ACC112 (cell line): ENCODE data around the gene MCAT.
"Not testable (repeated sequence)": the region's sequence is repeated elsewhere in the genome, so short reads cannot be mapped to it uniquely, and the experiment has no call there.

Source experiments
- H2AFZ ChIP-seq: fragments of 200-600 bp; sonication (generic); one replicate; pipeline ENCODE4 v1.6.0; 2017; ENCODE audit warnings: antibody characterized with exemption, low read length; ENCODE audit not compliant: unreplicated experiment
- H3K27ac ChIP-seq: fragments of 200-600 bp; sonication (generic); 2 replicates; pipeline ENCODE4 v1.5.1; 2014; ENCODE audit warnings: low read depth, mild to moderate bottlenecking, antibody characterized with exemption, low read length, moderate library complexity
- H3K27me3 ChIP-seq: fragments of 200-600 bp; sonication (generic); 2 replicates; pipeline ENCODE4 v1.6.1; 2014; ENCODE audit warnings: mild to moderate bottlenecking, antibody characterized with exemption, low read length, moderate library complexity, mixed read lengths; ENCODE audit not compliant: insufficient read depth
- H3K36me3 ChIP-seq: fragments of 200-600 bp; sonication (generic); 2 replicates; pipeline ENCODE4 v1.6.1; 2016; ENCODE audit warnings: mild to moderate bottlenecking, antibody characterized with exemption, low read length, moderate library complexity, mixed read lengths; ENCODE audit not compliant: insufficient read depth
- H3K4me1 ChIP-seq: fragments of 200-600 bp; sonication (generic); one replicate; pipeline ENCODE4 v1.6.1; 2016; ENCODE audit warnings: low read length, mixed read lengths; ENCODE audit not compliant: insufficient read depth, unreplicated experiment, control insufficient read depth
- H3K4me3 ChIP-seq: fragments of 200-600 bp; sonication (generic); 2 replicates; pipeline ENCODE4 v1.5.1; 2014; ENCODE audit warnings: mild to moderate bottlenecking, low read depth, low read length
- H3K79me2 ChIP-seq: fragments of 200-600 bp; sonication (generic); one replicate; pipeline ENCODE4 v1.6.0; 2016; ENCODE audit warnings: low read length; ENCODE audit not compliant: control insufficient read depth, unreplicated experiment, insufficient read depth

MCAT gene

DNA sequence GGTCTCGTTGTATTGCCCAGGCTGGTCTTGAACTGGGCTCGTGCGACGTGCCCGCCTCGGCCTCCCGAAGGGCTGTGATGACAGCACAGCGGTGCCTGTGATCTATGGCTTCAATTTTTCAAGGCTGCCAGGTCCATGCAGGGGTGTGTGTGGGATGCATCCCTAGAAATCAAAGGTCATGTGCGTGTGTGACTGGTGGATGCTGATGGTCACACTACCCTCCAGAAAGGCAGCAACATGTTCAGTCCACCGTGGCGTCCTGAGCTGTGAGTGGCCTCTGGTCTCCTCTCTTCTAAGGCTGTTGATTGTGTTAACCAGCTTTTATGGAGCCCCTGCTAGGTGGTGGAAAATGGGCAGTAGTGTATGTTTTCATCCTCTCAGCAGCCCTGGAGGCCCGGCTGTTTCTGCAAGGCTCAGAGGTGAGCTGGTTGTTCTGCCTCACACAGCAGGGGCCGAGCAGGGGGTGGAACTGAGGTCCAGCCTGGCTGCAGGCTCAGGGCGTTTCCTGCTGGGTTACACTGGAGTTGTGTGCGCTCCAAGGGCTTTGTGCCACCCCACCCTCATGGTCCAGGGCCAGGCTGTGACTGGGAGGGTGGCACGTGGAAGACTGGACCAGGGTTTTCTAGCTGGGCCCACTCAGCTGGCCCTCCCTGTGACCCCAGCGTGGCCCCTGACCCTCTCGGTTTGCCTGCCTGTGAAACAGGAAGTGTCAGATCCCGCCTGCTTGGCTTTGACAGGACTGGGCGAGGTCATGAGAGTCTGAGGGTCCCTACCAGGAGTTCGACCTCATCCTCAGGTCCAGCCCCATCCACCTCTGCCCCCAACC, 25.0 kb downstream of the MCAT start:
- Histone ChIP-seq H3K36me3 (no peaks in the 10 kb centered on the region), H3K27me3 (no peaks in the 10 kb centered on the region), H3K4me1 (no peaks in the 10 kb centered on the region), H2AFZ (no peak overlapping the region), H3K79me2 (no peaks in the 10 kb centered on the region), H3K4me3 (no peak overlapping the region), H3K27ac (no peak overlapping the region)

DNA sequence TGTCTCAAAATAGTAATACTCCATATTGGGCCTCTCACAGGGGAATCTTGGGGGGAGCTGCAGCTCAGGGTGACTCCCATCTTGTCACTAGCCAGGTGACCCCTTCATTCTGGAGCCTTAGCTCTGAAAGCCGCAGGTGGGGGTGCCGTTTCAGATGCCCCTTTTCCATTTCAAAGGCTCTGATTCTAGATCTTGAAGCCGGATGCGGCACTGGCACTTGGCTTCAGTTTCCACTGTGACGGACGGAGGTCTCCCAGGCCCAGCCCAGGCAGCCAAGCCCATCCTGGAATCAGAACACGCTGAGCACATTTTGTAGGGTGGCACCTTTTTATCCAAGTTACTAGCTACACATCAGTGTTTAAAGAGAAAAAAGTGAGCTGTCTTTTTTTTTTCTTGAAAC, 26.3 kb downstream of the MCAT start:
- no peak overlapping the region for H3K27ac ChIP-seq
- no peaks in the 10 kb centered on the region for H3K4me1 ChIP-seq
- peaks cover 2% of the 10 kb centered on the region for H3K27me3 ChIP-seq
- no peak overlapping the region for H2AFZ ChIP-seq
- H3K36me3 ChIP-seq: no peaks in the 10 kb centered on the region
- H3K4me3 ChIP-seq: no peak overlapping the region
- H3K79me2 ChIP-seq: no peaks in the 10 kb centered on the region

GRCh38 chr22:43114958-43115357, 28.2 kb downstream of the MCAT start:
- Histone ChIP-seq H3K4me3 (no peak overlapping the region), H2AFZ (no peak overlapping the region), H3K4me1 (no peaks in the 10 kb centered on the region), H3K27me3 (peaks cover 20% of the 10 kb centered on the region), H3K27ac (no peak overlapping the region), H3K36me3 (no peaks in the 10 kb centered on the region), H3K79me2 (no peaks in the 10 kb centered on the region)

GRCh38 chr22:43113526-43114251, 29.5 kb downstream of the MCAT start:
- H2AFZ ChIP-seq: no peak overlapping the region

DNA sequence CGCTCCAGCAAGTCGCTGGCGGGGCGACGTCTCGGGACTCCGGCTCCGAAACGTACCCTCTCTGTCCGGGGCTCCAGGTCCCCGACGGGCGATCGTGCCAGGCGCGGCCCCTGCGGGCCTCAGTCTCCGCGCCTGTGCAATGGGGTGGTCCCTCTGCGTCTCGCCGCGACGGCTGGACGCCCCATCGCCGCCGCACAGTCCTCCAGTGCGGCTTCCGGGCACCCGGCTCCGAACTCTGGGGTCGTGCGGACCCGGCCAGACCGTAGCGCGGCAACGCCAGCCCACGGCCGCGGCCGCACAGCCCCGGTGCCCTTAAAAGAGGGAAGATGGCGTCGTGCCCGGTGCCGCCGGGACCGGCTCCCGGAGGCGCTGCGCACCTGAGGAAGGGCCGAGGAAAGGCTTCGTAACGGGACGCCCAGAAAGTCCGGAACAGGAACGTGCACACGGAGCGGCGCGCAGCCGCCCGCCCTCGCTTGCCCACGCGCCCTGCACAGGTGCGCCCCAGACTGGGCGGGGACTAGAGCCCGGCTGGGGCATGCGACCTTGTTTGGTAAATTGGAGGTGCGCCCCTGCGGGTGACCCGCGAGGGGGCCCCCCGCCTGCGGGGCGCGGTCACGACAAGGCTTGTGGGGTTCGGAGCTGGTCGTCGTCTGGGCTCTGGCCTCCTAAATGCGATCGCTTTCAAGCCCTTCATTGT, 32.1 kb downstream of the MCAT start:
- no peaks in the 10 kb centered on the region for H3K36me3 ChIP-seq
- no peaks in the 10 kb centered on the region for H3K4me1 ChIP-seq
- peak overlapping the region; percentile 67 for H3K4me3 ChIP-seq
- peaks cover 31% of the 10 kb centered on the region for H3K27me3 ChIP-seq
- no peak overlapping the region for H2AFZ ChIP-seq
- no peaks in the 10 kb centered on the region for H3K79me2 ChIP-seq
- H3K27ac ChIP-seq: no peak overlapping the region

More at GRCh38 chr22:43113526-43114251, 29.5 kb downstream of the MCAT start:
- Histone ChIP-seq H3K27ac (no peak overlapping the region), H3K36me3 (no peaks in the 10 kb centered on the region), H3K79me2 (no peaks in the 10 kb centered on the region), H3K4me1 (no peaks in the 10 kb centered on the region), H3K27me3 (peaks cover 31% of the 10 kb centered on the region), H3K4me3 (no peak overlapping the region)

DNA sequence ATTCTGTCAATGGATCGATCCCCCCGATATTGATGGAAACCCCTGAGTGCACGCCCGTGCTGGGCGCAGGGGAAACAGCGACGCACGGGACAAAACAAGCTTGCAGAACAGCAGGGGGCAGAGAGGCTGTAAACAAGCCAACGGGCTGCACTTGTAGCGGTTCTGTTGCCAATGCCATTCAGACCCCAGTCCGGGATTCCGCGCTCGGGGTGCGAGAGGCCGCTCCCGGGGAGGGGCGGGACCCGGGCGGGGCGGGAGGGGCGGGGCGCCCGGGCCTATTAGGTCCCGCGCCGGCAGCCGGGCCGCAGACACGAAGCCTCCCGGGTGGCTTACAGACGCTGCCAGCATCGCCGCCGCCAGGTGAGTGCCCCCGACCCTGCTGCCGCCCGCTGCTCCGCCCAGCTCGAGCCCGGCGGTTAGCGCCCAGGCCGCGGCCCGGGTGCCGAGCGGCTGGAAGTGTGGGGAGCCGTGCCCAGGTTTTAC, 32.7 kb downstream of the MCAT start, which contains the start of gene BIK:
BIK (plus strand) TSS at position 307 of the 483 bp plus-strand sequence. CDS start 13,273 bp downstream, outside the sequence.
- Histone ChIP-seq H3K4me1 (no peaks in the 10 kb centered on the region), H3K4me3 (peak within 1 kb of the TSS; percentile 67), H3K36me3 (no peaks in the 10 kb centered on the region), H2AFZ (no peak within 1 kb of the TSS), H3K79me2 (no peaks in the 10 kb centered on the region), H3K27ac (no peak within 1 kb of the TSS), H3K27me3 (peaks cover 31% of the 10 kb centered on the region)

GRCh38 chr22:43109921-43110443, 33.2 kb downstream of the MCAT start:
- H3K36me3 ChIP-seq: no peaks in the 10 kb centered on the region
- peaks cover 31% of the 10 kb centered on the region for H3K27me3 ChIP-seq
- H3K79me2 ChIP-seq: no peaks in the 10 kb centered on the region
- H2AFZ ChIP-seq: no peak overlapping the region
- no peaks in the 10 kb centered on the region for H3K4me1 ChIP-seq
- H3K4me3 ChIP-seq: 0 out of 2 replicates have a peak overlapping the region, but pooled peaks have one; percentile 67
- H3K27ac ChIP-seq: no peak overlapping the region

DNA sequence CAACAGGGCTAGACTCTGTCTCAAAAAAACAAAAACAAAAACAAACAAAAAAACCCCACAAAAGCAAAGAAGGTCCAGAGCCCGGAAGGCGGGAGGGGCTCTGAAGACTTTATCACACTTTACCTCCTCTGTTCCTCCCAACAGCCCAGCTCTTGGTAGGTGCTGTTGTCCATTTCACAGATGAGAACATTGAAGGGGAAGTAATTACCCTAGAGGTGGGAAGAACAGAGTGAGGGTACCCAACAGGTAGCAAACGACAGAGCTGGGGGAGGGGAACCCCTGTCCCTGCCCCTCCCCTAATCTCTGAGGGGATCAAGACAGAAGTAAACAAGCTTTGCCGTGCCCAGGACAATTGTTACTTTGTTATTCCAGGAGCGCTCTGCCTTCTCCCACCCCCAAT, 33.7 kb downstream of the MCAT start:
- Histone ChIP-seq H2AFZ (no peak overlapping the region), H3K4me3 (no peak overlapping the region), H3K27ac (no peak overlapping the region), H3K36me3 (no peaks in the 10 kb centered on the region), H3K79me2 (no peaks in the 10 kb centered on the region), H3K27me3 (peaks cover 31% of the 10 kb centered on the region), H3K4me1 (no peaks in the 10 kb centered on the region)

GRCh38 chr22:43106302-43106701, 36.9 kb downstream of the MCAT start:
- H3K79me2 ChIP-seq: no peaks in the 10 kb centered on the region
- H3K36me3 ChIP-seq: no peaks in the 10 kb centered on the region
- H2AFZ ChIP-seq: no peak overlapping the region
- H3K4me3 ChIP-seq: no peak overlapping the region
- no peaks in the 10 kb centered on the region for H3K4me1 ChIP-seq
- peaks cover 23% of the 10 kb centered on the region for H3K27me3 ChIP-seq
- no peak overlapping the region for H3K27ac ChIP-seq

GRCh38 chr22:43104950-43105349, 38.2 kb downstream of the MCAT start:
- not testable (repeated sequence) for H3K4me3 ChIP-seq, H3K4me1 ChIP-seq, H3K79me2 ChIP-seq, H3K27ac ChIP-seq, H2AFZ ChIP-seq, H3K36me3 ChIP-seq
- H3K27me3 ChIP-seq: peaks cover 11% of the 10 kb centered on the region
